Heart right ventricle (tissue), 16 donors: ENCODE results near the gene PPP2R5E. TPM values are rescaled to one million over a fixed set of nuclear protein-coding genes. Genes with fewer than 3 reads are reported as not detected.

ENCODE experiments used
- ATAC-seq, 8 donors: fragments of 200-7000 bp; cut with Tn5 transposase; one replicate each; pipeline ENCODE4 v1.9.1; 2020; ENCODE audit warnings: mild to moderate bottlenecking in 8 of 8, moderate library complexity in 8 of 8, moderate number of reproducible peaks in 1 of 8
- DNase-seq, 2 donors: peaks; one replicate each; pipeline ENCODE4 v3.0.0-alpha.2; 2020
- H3K27ac ChIP-seq, 10 donors: fragments of 200-600 bp; sonication (generic) in 2 of 10; one replicate each; pipeline versions ENCODE4 v1.5.0 to v1.8.0; 2020 to 2022; ENCODE audit warnings: mild to moderate bottlenecking in 3 of 10
- H3K27me3 ChIP-seq, 7 donors: fragments of 200-600 bp; one replicate each; pipeline ENCODE4 v1.8.0; 2021 to 2022; ENCODE audit warnings: mild to moderate bottlenecking in 2 of 7
- H3K36me3 ChIP-seq, 9 donors: fragments of 200-600 bp; sonication (generic) in 1 of 9; one replicate each; pipeline versions ENCODE4 v1.5.0 to v1.8.0; 2020 to 2022; ENCODE audit warnings: mild to moderate bottlenecking in 2 of 9
- H3K4me1 ChIP-seq, 9 donors: fragments of 200-600 bp; sonication (generic) in 1 of 9; one replicate each; pipeline versions ENCODE4 v1.5.0 to v1.8.0; 2020 to 2022; ENCODE audit warnings: mild to moderate bottlenecking in 4 of 9
- H3K4me3 ChIP-seq, 10 donors: fragments of 200-600 bp; sonication (generic) in 2 of 10; one replicate each; pipeline versions ENCODE4 v1.5.0 to v1.8.0; 2020 to 2022; ENCODE audit warnings: mild to moderate bottlenecking in 7 of 10, moderate library complexity in 2 of 10
- H3K9me3 ChIP-seq, 11 donors: fragments of 200-600 bp in 10 of 11; sonication (generic) in 2 of 11; one replicate each; pipeline versions ENCODE4 v1.5.0 to v1.8.0; 2013 to 2022; ENCODE audit warnings: mild to moderate bottlenecking in 2 of 11, control low read depth in 1 of 11, moderate library complexity in 1 of 11
- CTCF ChIP-seq, 9 donors: fragments of 200-600 bp; sonication (generic) in 2 of 9; IDR thresholded peaks; one replicate each; pipeline versions ENCODE4 v1.5.0 to v1.8.0; 2021 to 2022; ENCODE audit warnings: antibody characterized with exemption in 9 of 9, mild to moderate bottlenecking in 5 of 9, moderate library complexity in 1 of 9
- WGBS, 2 donors: extraction: QIAGEN DNeasy Blood & Tissue Kit; methylation state at CpG; one replicate each; pipeline ENCODE4 v1.1.7; 2013; ENCODE audit warnings: inconsistent platforms in 1 of 2; 5-methylcytosine and 5-hydroxymethylcytosine counted together
- intact Hi-C, 10 donors: fragments of 100-400 bp; cut with DNase I; formaldehyde crosslinking; loops; one replicate each; pipeline versions ENCODE4 v1.11.1 to v1.14.2; 2022
- polyA plus RNA-seq, 2 donors: library from polyadenylated mRNA; stranded (reverse); fragments of 200-250 nt; gene quantifications; one replicate each; pipeline ENCODE4 v1.2.3, GENCODE V29; 2013
- total RNA-seq, 10 donors: library from RNA; stranded (reverse); fragmentation: NEBNext Ultra II Directional in 3 of 10; extraction: Animal tissue kit (Norgen Biotek cat#: 25700) in 3 of 10; gene quantifications; one replicate each; pipeline versions ENCODE4 v1.2.1 to v1.2.4, GENCODE V29; 2021 to 2023
- donor health status: Arrhythmogenic right ventricular cardiomyopathy.
- donor health status: ischemic (EF 13 %, LVEDD 7.1; RV severe dilation, severe dysfunction).
- donor health status: healthy with polysubstance abuse.
- donor health status: DM: no; HTN: yes; CAD: no.
- donor health status: DM: no; HTN: no; CAD: no.
- donor health status: ischemic (EF 25% LVEDD 6.9; RV normal size, moderate dysfunction).
- donor health status: ischemic (EF 25% LVEDD 5.7; RV mildly dilated, moderate dysfunction).
- donor health status: healthy.
- donor health status: DM: yes; HTN: yes; CAD: no.
- donor health status: Ischemic cardiomyopathy.
- donor health status: ischemic (EF 35%, LVEDD 5.7; RV mildly dilated, moderate dysfunction).
- donor health status: nonischemic (EF 11% LVEDD 7.7; RV severe dilation, severe dysfunction).
- donor health status: DM: yes; HTN: yes; CAD: no.
- donor health status: PGD.
- donor health status: ischemic (EF 29% LVEDD 5.4; RV normal size, mild dysfunction).
- donor health status: nonischemic (EF 23%, LVEDD 6.1; RV moderate dilation, normal function).

PPP2R5E gene
- total and polyA plus RNA-seq, 12 donors, result 6.1 to 44.4 (median 36.4) TPM

DNA sequence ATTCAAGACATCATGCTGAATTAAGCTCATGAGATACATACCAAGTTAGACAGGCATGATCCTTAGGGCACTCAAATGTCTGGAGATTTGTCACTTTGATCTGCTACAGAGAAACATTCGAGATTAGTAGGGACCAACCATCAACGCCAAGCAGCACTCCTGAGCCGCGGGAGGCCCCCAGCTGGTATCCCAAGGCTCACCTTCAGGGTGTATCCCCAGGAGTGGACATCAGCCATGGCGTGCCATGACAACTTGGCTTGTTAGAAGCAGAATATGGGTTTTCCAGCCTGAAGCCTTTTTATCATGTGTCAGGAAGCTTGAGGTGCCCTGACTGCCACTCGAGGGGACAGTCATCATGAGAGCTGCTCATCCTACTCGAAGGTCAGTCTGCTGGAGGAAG is 185.3 kb downstream of the PPP2R5E start:
- Histone ChIP-seq H3K27ac (no peak overlapping the region), H3K9me3 (no peaks in the 10 kb centered on the region), H3K36me3 (no peaks in the 10 kb centered on the region), H3K4me3 (no peak overlapping the region), H3K27me3 (no peaks in the 10 kb centered on the region), H3K4me1 (no peaks in the 10 kb centered on the region)
- no peak for DNase-seq
- TF ChIP-seq CTCF (IDR thresholded peaks at IDR 0.05), result no peak
- WGBS, 2 donors, result 89 to 91% methylated on average over 7 of the region's 7 CpGs
- ATAC-seq, result no peak
- intact Hi-C loops, result no loop called here

DNA sequence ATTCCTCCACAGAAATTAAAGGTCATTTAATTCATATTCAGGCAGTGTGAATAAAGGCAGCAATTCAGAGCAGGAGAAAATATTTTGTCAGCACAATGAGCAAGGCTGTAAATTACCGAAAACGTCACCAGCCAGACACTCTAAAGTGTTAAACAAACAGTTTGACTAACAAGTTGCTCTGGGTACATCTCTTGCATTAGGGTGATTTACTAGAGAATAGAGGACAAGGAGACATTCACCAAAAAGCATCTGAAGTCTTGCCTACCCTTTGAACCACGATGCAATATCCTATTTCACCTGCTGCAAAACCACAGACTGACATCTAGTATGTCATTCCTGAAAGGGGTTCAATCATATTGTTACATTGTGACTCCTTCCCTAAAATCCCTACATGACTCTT is 197.4 kb downstream of the PPP2R5E start:
- no peak for DNase-seq
- Histone ChIP-seq H3K4me3 (no peak overlapping the region), H3K27ac (no peak overlapping the region), H3K9me3 (no peaks in the 10 kb centered on the region), H3K4me1 (no peaks in the 10 kb centered on the region), H3K36me3 (no peaks in the 10 kb centered on the region), H3K27me3 (no peaks in the 10 kb centered on the region)
- WGBS, 2 donors, result 82 to 85% methylated on average over 3 of the region's 3 CpGs
- ATAC-seq, result no peak
- no peak for TF ChIP-seq CTCF (IDR thresholded peaks at IDR 0.05)
- intact Hi-C loops, result no loop called here

DNA sequence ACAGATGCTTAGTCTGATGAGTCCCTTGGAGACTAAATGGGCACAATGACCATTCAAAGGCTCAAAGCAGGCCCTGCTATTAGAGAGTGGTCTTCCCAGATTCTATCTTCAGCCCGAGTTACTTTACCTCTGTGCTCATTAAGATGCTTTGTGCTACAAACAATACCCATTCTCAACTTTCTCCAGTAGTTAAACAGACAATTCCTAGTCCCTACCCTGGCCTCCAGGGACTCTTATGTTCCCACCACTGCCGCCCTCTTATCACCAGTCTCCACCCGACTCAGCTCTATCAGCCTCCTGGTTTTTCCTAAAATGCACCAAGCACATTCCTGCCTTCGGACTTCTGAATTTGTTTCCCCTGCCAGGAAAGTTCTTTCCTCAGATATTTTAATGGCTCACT is 198.8 kb downstream of the PPP2R5E start:
- H3K27me3 ChIP-seq, result no peaks in the 10 kb centered on the region
- no peak overlapping the region for H3K27ac ChIP-seq
- ATAC-seq (no peak), DNase-seq (no peak)
- H3K9me3 ChIP-seq, result no peaks in the 10 kb centered on the region
- intact Hi-C loops, result no loop called here
- WGBS, 2 donors, result 31 to 32% methylated on average over 4 of the region's 4 CpGs
- H3K36me3 ChIP-seq, result no peaks in the 10 kb centered on the region
- no peak for TF ChIP-seq CTCF (IDR thresholded peaks at IDR 0.05)
- H3K4me1 ChIP-seq, result no peaks in the 10 kb centered on the region
- no peak overlapping the region for H3K4me3 ChIP-seq

DNA sequence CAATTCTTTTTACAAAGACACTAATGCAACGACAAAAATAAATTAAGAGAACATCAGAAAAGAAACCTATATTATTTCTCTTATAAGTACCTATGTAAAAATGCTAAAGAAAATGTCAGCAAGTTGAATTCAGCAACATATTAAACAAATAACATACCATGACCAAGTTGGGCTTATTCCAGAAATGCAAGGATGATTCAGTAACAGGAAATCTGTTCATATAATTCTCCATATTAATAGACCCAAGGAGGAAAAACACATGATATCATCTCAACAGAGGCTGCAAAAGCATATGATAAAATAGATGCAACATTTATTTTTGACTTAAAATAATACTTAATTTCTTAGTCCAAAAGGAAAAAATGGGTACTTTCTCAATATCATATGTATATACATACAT is 199.3 kb downstream of the PPP2R5E start:
- ATAC-seq (no peak), DNase-seq (no peak)
- Histone ChIP-seq H3K27ac (no peak overlapping the region), H3K36me3 (no peaks in the 10 kb centered on the region), H3K4me1 (no peaks in the 10 kb centered on the region), H3K4me3 (no peak overlapping the region), H3K9me3 (no peaks in the 10 kb centered on the region), H3K27me3 (no peaks in the 10 kb centered on the region)
- intact Hi-C loops, result no loop called here
- no peak for TF ChIP-seq CTCF (IDR thresholded peaks at IDR 0.05)
- 71% methylated on average over 1 of the region's 1 CpG for WGBS, 2 donors

DNA sequence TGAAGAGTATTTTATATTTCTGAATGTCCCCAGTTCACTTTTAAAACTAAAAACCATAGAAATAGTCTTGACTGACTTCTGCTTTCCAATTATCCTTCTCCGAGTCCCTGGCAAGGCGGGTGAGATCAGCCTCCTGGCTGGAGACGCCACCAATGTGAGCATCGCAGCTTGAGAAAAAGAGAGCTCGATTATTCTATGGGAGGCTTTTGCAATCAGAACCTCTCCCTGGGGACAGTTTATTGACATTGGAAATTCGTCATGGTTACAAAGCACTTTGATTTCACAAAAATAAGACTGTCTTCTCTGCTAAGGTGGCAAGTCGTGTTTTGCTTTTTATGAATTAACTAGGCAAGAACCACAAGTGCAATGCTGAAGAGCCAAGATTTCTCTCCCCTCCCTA is 200.8 kb downstream of the PPP2R5E start:
- 74 to 76% methylated on average over 7 of the region's 7 CpGs for WGBS, 2 donors
- H3K9me3 ChIP-seq, result peaks cover 0 to 8% (median 0%) of the 10 kb centered on the region in 11 donors
- no peak overlapping the region for H3K27ac ChIP-seq
- DNase-seq (no peak), ATAC-seq (no peak)
- H3K36me3 ChIP-seq, result no peaks in the 10 kb centered on the region
- no peak overlapping the region for H3K4me3 ChIP-seq
- H3K4me1 ChIP-seq, result no peaks in the 10 kb centered on the region
- no peaks in the 10 kb centered on the region for H3K27me3 ChIP-seq
- intact Hi-C loops, result no loop called here
- TF ChIP-seq CTCF (IDR thresholded peaks at IDR 0.05), result no peak
